GM12891 (cell line): ENCODE data around the gene KIF22.

ENCODE experiments used
- DNase-seq: peaks from one replicate; pipeline ENCODE4 v3.0.0; 2011; ENCODE audit warnings: low spot score; ENCODE audit not compliant: insufficient read length
- FAIRE-seq: peaks from 2 replicates; lab custom pipeline; 2011; peaks lifted over from hg19 to GRCh38; lab: Jason Lieb, UNC
- PAX5 ChIP-seq: IDR thresholded peaks from 2 replicates; pipeline ENCODE4 v1.6.1; 2011; ENCODE audit warnings: low read length, moderate library complexity, mild to moderate bottlenecking; ENCODE audit not compliant: insufficient read depth, severe bottlenecking

The KIF22 gene

GRCh38 chr16:29854520-29855100, 64.1 kb downstream of the KIF22 start:
- TF ChIP-seq PAX5, result no peak
- FAIRE-seq (no peak), DNase-seq (no peak)
